ENCODE data around the gene FAM240A. TPM values are rescaled to one million over a fixed set of nuclear protein-coding genes. Genes with fewer than 3 reads are reported as not detected.

The FAM240A gene
- total RNA-seq, 1 donor from 2014 or later = not detected

DNA sequence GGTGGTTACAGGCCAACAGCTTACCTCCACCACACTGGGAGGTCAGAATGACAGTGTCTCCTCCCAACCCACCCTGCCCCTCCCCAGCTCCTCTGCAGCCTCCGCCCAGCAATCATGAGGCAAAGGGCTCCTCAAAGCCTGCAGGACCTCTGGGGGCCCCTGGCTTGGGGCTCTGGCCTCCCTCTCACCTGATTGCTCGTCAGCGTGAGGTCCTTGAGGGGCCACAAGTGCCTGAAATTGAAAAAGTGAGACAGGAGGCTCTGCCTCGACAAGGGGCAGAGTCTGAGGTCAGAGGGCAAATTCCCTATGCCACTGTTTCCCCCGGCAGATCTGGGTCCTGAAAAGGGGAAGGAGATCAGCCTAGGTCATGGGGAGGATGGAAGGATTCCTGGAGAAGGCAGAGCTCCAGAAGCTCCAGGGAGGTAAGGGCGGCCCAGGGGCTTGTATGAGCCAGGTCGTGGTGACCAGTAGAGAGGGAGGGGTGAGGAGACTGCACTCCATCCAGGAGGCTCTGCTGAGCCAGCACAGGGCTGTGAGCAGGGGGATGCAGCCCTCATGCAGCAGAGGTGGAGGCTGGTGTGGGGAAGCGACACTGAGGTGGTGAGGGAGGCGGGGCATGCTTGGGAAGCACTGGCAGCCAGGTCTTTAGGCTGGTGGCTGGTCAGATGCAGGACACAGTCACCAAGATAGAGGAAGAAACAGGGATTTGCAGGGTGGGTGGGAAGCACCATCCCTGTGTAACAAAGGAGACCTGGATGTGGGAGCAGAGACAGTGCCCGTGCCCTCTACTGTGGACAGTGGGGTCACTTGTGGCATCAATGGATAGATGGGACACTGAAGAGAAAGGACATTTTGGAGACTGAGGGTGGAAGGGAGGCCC, 61.1 kb downstream of the FAM240A start:
- Histone ChIP-seq H3K9me3 (ENCODE audit: control insufficient read depth in 3 of 3, low read length in 3 of 3) (no peaks in the 10 kb centered on the region), H3K36me3 (ENCODE audit: control insufficient read depth in 3 of 3, insufficient read depth in 3 of 3, low read length in 3 of 3) (peaks cover 32 to 40% (median 37%) of the 10 kb centered on the region in 3 donors), H3K27me3 (ENCODE audit: control insufficient read depth in 3 of 3, insufficient read depth in 3 of 3, low read length in 3 of 3) (no peaks in the 10 kb centered on the region), H3K4me1 (ENCODE audit: control insufficient read depth in 3 of 3, insufficient read depth in 3 of 3, low read length in 3 of 3) (peaks cover 8 to 14% (median 10%) of the 10 kb centered on the region in 3 donors), H3K4me3 (ENCODE audit: low read length in 3 of 3) (no peak overlapping the region), H3K9ac (ENCODE audit: low read depth in 1 of 3, low read length in 3 of 3) (no peak overlapping the region), H3K27ac (ENCODE audit: low read depth, low read length) (no peak overlapping the region)

DNA sequence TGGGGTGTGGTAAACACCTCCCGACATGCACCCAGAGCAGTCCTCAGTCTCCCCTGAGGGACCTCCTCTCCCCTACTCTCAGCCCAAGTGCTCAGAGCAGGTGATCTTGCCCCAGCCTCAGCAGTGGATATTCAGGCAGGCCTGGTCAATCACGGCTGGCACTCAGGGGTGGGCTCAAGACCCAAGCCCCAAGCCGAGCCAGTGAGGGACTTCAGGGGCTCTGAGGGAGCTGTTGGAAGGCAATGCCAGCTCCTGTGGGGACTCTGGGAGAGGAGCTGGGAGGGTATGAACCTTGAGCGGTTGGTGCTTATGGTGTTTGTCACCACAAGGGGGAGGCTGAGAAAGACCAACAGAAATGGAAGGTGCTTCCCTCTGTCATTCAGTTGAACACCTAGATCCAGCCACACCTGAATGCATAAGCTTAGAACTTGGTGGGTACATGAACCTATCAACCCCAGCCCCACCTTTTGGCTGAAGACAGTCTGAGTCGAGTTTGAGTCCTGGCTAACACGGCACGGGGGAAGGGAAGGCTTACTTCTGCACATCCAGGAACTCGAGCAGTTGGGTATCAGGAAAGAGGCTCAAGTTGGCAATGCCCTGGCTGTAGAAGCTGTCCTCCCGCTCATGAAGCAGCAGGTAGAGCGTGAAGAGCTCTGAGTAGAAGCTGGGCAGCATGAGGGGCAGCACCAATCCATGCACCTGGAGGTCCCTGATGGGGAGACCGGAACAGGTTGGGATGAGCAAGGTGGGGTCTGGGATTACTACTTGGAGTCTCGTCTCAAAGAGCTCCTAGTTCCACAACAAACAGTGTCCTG, 61.9 kb downstream of the FAM240A start:
- H3K27ac ChIP-seq (ENCODE audit: low read depth, low read length) = no peak overlapping the region
- peaks cover 35 to 40% (median 37%) of the 10 kb centered on the region in 3 donors for H3K36me3 ChIP-seq (ENCODE audit: control insufficient read depth in 3 of 3, insufficient read depth in 3 of 3, low read length in 3 of 3)
- H3K4me3 ChIP-seq (ENCODE audit: low read length in 3 of 3) = no peak overlapping the region
- no peaks in the 10 kb centered on the region for H3K9me3 ChIP-seq (ENCODE audit: control insufficient read depth in 3 of 3, low read length in 3 of 3)
- peaks cover 8 to 14% (median 10%) of the 10 kb centered on the region in 3 donors for H3K4me1 ChIP-seq (ENCODE audit: control insufficient read depth in 3 of 3, insufficient read depth in 3 of 3, low read length in 3 of 3)
- H3K27me3 ChIP-seq (ENCODE audit: control insufficient read depth in 3 of 3, insufficient read depth in 3 of 3, low read length in 3 of 3) = no peaks in the 10 kb centered on the region
- H3K9ac ChIP-seq (ENCODE audit: low read depth in 1 of 3, low read length in 3 of 3) = no peak overlapping the region

DNA sequence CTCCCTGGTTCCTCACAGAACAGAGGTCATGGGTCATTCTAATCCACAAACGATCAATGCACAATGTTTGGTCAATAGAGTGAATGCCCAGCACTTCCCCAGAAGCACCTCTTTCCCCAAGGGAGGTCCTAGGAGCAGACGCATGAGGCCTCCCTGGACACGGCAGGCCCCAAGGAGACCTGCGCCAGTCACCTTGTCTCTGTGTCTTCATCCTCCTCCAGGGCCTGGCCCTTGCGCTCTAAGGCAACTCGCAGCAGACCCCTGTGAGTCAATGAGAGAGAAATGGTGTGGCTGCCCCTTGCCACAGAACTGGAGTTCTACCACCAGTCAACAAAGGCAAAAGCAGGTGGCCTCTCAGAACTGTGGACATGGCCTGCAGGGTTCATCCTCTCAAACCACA, 63.1 kb downstream of the FAM240A start:
- H3K27ac ChIP-seq (ENCODE audit: low read depth, low read length) = no peak overlapping the region
- no peaks in the 10 kb centered on the region for H3K27me3 ChIP-seq (ENCODE audit: control insufficient read depth in 3 of 3, insufficient read depth in 3 of 3, low read length in 3 of 3)
- peaks cover 8 to 14% (median 10%) of the 10 kb centered on the region in 3 donors for H3K4me1 ChIP-seq (ENCODE audit: control insufficient read depth in 3 of 3, insufficient read depth in 3 of 3, low read length in 3 of 3)
- peaks cover 38 to 48% (median 40%) of the 10 kb centered on the region in 3 donors for H3K36me3 ChIP-seq (ENCODE audit: control insufficient read depth in 3 of 3, insufficient read depth in 3 of 3, low read length in 3 of 3)
- no peak overlapping the region for H3K9ac ChIP-seq (ENCODE audit: low read depth in 1 of 3, low read length in 3 of 3)
- H3K4me3 ChIP-seq (ENCODE audit: low read length in 3 of 3) = no peak overlapping the region
- no peaks in the 10 kb centered on the region for H3K9me3 ChIP-seq (ENCODE audit: control insufficient read depth in 3 of 3, low read length in 3 of 3)

Small RNA genes lying within 50 kb of the gene (small RNA-seq; reads per million reads assigned to genes)
- gene RF00591 = not detected

Other genes with a start within 250 kb of the FAM240A start
- gene CCR5, start 241.6 kb upstream of the FAM240A start, total RNA-seq = 0.52 TPM
- gene CCRL2, start 205.3 kb upstream of the FAM240A start, total RNA-seq = 1.6 TPM
- gene LTF, start 147.6 kb upstream of the FAM240A start, total RNA-seq = 3.1 TPM
- gene RTP3, start 114.5 kb upstream of the FAM240A start, total RNA-seq = under 0.01 TPM
- 3.7 TPM for gene LRRC2, start 46.2 kb upstream of the FAM240A start, total RNA-seq
- 5.2 TPM for gene ALS2CL, start 81.2 kb downstream of the FAM240A start, total RNA-seq
- gene TMIE, start 88.9 kb downstream of the FAM240A start, total RNA-seq = 1.0 TPM
- gene PRSS50, start 105.3 kb downstream of the FAM240A start, total RNA-seq = not detected